Sciatic nerve (tissue), 2 donors: ENCODE measurements around the gene OR1D5. TPM values are rescaled to one million over a fixed set of nuclear protein-coding genes. Genes with fewer than 3 reads are reported as not detected.
"Not testable (repeated sequence)": the region's sequence is repeated elsewhere in the genome, so short reads cannot be mapped to it uniquely, and the experiment has no call there.

Experiments used
- ATAC-seq: fragments of 200-7000 bp; cut with Tn5 transposase; one replicate; pipeline ENCODE4 v1.9.1; 2020; ENCODE audit warnings: mild to moderate bottlenecking, moderate library complexity
- DNase-seq: peaks from one replicate; pipeline ENCODE4 v3.0.0-alpha.2; 2020; ENCODE audit warnings: low spot score
- intact Hi-C: fragments of 100-400 bp; cut with DNase I; formaldehyde crosslinking; loops from one replicate; pipeline ENCODE4 v1.14.2; 2022
- total RNA-seq: library from RNA; stranded (reverse); fragmentation: NEBNext Ultra II Directional; extraction: Animal tissue kit (Norgen Biotek cat#: 25700); gene quantifications from one replicate; pipeline ENCODE4 v1.2.1, GENCODE V29; 2021
- donor health status: DM: no; HTN: no; CAD: no.
- donor health status: DM: no; HTN: no; CAD: no.

OR1D5 gene, protein sequence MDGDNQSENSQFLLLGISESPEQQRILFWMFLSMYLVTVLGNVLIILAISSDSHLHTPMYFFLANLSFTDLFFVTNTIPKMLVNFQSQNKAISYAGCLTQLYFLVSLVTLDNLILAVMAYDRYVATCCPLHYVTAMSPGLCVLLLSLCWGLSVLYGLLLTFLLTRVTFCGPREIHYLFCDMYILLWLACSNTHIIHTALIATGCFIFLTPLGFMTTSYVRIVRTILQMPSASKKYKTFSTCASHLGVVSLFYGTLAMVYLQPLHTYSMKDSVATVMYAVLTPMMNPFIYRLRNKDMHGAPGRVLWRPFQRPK
- total RNA-seq, result not detected

DNA sequence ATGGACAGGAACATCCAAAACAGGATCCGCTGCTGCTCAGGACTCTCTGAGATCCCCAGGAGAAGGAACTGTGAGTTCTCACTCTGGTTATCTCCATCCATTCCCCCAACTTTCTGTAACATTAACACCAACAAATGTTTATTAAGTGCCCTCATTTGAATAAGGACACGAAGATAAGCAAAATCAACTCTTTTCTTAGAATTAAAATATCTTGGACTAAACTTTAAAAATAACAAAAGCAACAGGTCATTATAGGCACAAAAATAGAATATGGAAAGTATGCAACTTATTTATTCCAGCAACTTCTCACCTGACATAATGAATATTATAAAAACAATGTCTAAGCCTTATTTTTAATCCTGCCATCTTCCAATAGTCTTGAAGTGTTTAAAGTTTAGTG lies at the start of gene OR1D5:
TSS of gene OR1D5 (minus strand) at position 101 of the 400 bp plus-strand sequence. CDS start at position 101, 0 bp downstream.
- ATAC-seq, intact Hi-C loops, DNase-seq: not testable (repeated sequence)

DNA sequence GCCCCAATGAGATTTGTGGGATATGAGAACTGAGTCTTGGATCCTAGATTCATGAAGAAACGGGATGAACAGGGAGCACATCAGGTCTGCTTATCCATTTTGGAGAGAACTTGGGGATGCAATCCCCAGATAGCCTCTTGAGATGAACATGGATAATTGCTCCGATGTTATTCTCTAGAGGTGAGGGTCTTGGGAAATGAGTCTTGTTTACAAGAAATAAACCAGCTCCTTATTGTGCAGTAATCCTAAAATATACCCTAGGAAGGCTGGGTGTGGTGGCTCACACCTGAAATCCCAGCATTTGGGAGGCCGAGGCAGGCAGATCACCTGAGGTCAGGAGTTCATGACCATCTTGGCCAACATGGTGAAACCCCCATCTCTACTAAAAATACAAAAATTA lies 40.9 kb upstream of the OR1D5 start, which contains the start of gene OR1D2:
TSS of gene OR1D2 (minus strand) at position 101 of the 400 bp plus-strand sequence. CDS start 11,426 bp downstream, outside the sequence.
- intact Hi-C loops, result no loop called here
- no peak for ATAC-seq
- DNase-seq, result no peak

DNA sequence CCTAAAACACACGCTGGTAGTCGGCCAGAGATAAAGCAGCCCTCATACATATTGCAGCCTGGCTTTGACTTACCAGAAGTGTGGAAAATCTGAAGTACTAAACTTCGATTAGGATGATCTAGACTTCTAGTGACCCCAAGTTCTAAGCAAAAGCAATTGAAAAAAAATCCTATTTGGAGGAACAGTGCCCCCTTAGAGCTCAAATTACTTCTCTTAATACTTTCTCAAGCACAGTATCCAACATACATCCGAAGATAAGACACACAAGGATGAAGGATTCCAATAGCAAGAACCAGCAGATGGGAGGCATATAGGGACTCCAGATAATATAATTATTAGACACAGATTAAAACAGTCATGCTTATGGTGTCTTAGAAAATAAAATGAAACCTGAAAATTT lies 10.4 kb upstream of the OR1D5 start:
- intact Hi-C loops, ATAC-seq, DNase-seq: not testable (repeated sequence)

DNA sequence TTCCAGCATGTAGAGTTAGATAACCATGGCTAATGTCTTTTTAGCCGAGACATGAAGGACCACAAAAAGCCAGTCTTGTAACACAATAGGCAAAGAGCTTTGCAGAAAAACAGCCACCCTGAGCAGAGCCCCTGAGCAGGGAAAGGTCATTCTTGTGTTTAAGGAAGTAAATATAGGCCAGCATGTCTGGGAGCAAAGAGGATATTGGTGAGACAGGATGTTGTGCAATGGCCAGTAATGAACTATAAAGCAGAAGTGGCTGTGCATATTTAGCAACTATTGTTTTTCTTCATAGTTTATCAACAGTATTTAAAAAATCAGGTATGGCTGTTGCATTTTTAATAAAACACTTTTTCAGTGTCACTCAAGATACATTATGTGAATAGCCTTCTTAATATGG lies 1.8 kb upstream of the OR1D5 start:
- DNase-seq, intact Hi-C loops: not testable (repeated sequence)
- peak; percentile 51 for ATAC-seq

DNA sequence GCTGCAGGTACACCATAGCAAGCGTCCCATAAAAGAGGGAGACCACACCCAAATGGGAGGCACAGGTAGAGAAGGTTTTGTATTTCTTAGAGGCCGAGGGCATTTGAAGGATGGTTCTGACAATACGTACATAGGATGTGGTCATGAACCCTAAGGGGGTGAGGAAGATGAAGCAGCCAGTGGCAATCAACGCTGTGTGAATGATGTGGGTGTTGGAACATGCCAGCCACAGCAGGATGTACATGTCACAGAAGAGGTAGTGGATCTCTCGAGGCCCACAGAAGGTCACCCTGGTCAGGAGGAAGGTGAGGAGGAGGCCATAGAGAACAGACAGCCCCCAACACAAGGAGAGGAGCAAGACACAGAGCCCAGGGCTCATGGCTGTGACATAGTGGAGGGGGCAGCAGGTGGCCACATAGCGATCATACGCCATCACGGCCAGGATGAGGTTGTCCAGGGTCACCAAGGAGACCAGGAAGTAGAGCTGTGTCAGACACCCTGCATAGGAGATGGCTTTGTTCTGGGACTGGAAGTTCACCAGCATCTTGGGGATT lies 506 bp downstream of the OR1D5 start:
- intact Hi-C loops, ATAC-seq, DNase-seq: not testable (repeated sequence)

DNA sequence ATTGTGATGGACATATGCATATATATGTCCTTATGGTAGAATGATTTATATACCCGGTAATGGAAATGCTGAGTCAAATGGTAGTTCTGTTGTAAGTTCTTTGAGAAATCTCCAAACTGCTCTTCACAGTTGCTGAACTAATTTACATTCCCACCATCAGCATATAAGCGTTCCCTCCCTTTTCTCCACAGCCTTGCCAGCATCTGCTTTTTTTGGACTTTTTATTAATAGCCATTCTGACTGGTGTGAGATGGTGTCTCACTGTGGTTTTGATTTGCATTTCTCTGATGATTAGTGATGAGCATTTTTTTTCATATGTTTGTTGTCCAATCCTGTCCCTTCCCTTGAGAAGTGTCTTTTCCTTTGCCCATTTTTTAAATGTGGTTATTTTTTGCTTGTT lies 8.5 kb downstream of the OR1D5 start:
- ATAC-seq, intact Hi-C loops, DNase-seq: not testable (repeated sequence)

DNA sequence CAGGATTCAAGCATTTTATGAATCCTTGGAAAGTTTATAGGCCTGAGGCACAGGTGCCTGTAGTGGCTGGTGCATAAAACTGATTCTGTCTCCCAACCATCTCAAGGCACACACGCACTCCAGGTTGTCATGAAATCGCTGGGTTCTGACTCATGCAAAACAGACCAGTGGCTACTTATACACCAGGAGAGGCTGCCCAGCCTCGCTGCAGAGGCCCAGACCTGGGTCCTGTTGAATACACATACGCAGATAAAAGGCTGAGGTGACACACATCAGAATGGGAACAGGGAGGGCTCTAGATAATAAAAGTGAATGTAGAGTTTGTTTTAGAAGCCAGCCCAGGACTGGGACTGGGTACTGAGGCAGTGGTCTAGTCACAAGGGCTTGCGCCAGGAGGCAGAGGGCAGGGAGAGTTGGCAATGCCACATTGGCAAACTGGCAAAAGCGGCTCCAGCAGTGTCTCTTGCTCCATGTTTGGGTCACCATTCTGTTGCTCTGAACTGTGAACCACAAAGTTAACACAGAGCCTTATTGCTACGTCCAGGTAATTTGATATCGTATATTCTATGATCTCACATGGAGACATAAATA lies 13.6 kb downstream of the OR1D5 start:
- DNase-seq (no peak), ATAC-seq (no peak)
- intact Hi-C loops, result no loop called here

DNA sequence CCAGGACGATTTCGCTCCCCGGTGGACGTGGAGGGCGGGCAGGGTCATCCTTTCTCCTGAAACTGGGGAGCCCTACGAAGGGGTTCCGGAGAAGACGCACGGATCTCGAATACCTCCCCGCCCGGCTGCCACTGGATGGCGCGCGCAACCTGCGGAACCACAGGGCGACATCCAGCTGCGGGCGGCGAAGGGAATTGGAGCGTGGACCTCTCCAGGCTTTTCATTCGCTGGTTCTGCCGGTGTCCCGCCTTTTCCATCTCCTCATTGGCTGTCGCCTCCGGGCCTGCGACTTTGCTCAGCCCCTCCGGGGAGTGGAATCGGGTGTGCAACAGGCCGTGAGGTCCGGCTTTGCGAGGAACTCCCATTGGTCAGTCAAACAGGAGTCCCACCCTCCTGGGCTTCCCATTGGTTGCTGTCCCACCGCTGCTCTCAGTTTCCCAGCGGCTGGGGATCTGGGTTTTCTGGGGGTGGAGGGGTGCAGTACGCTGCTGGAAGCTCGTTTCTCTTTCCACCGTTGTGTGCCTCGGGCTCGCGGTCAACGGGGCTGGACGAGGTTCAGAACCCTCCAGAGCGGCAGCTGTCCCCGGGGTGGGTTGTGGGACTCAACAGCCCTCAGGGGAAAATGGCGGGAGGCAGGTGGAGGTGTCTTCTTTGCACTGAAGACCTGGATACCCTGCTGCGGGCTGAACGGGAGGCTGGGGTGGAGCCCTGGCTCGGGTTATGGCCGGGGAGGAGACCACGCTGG lies 14.5 kb downstream of the OR1D5 start:
- intact Hi-C loops, result no loop called here
- DNase-seq (peak; percentile 95), ATAC-seq (peak; percentile 100)

DNA sequence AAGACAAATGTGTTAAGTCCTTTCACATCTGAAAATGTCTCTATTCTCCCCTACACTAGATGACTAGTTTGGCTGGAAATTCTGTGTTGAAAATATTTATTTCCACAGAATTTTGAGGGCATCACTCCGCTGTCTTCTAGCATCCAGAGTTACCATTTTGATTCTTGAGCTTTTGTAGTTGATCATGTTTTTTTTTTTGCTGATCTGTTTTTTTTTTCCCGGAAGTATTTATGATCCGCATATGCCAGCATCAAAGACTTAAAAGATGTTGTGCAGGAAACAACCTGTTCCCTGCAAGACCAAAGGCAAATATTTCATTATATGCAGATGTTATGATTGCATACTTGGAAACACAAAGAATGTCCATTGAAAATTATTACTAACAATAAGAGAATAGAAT lies 16.7 kb downstream of the OR1D5 start:
- intact Hi-C loops, result no loop called here
- DNase-seq (no peak), ATAC-seq (no peak)

DNA sequence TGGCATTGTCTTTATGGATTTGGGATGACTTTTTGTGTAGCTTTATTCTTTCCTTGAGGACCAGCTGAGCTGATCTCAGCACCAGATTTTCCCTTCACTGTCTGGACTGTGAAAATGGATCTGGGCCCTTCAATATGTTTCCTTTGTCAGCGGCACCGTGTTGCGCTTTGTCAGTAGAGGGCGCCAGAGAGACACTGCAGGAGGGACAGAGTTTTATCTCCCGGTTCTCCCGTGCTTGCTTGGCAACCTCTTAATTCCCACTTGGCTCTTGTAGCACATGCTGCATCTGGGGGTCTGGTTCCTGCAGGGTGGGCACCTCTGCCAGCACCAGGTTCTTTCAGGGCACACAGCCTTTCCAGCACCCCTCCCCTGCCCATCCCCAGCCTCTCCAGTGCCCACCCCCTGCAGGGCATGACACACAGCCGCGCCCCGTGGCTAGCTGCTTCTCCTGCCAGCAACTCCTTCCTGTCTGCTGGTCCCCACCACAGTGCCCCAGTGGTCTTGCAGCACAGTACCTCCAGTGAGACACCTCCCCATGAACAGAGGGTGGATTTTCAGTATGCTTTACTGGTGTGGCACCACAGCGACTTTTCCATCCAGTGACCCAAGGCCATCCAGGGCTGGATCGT lies 19.6 kb downstream of the OR1D5 start:
- no peak for ATAC-seq
- intact Hi-C loops, result no loop called here
- DNase-seq, result no peak

DNA sequence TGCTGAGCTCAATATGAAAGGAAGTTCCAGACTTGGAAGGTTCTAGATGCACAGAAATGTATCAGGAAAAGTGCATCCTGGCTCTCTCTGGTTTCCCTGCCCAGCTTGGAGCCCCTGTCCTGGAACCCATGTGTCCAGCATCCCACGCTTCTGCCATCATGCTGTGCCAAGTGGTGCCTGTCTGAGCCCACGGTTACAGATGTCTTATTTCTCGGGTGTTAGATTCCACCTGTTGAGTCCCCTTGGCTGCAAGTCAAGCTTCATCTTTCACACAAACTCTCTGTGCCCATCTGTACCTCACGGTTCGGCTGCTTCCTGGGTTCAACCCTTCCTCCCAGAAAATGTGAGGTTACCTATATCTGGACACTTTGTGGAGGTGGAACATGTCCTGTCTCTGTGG lies 22.5 kb downstream of the OR1D5 start:
- intact Hi-C loops, result no loop called here
- ATAC-seq (no peak), DNase-seq (no peak)

DNA sequence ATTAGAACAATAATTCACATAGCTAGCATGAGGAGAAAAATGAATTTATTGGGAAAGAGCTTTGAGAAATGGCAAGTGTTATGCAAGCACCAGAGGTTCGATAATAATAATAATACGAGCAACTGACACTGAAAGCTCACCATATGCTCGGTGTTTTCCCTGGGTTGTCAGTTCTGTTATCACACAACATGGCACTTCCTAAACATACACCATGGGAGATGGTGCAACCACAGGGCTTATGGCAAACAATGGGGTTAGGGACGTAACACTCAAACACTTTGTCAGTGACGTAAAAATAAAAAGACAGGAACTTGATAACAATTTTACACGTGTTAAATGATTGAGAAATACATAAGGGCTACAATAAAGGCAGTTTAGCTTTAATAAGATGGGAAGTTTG lies 23.7 kb downstream of the OR1D5 start:
- intact Hi-C loops, result no loop called here
- ATAC-seq, result no peak
- DNase-seq, result no peak

DNA sequence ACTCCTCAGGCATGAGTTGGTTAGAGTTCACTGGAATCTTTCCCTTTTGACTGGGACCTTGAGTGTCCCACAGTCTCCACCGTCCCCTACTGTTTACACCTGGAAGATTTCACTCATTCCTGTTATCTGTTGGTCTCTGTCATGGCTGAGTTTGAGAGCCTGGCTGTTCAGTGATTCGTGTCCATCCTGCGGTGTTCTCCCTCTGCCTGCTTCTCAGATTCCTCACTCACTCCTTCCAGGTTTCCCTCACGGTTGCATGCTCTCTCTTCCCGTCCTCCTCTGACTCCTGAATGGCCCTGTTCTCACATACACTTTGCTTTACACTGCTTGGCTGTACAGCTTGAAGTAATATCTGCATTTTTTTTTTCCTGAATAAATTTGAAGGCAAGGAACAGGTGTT lies 24.5 kb downstream of the OR1D5 start:
- DNase-seq, result no peak
- no peak for ATAC-seq
- intact Hi-C loops, result no loop called here

DNA sequence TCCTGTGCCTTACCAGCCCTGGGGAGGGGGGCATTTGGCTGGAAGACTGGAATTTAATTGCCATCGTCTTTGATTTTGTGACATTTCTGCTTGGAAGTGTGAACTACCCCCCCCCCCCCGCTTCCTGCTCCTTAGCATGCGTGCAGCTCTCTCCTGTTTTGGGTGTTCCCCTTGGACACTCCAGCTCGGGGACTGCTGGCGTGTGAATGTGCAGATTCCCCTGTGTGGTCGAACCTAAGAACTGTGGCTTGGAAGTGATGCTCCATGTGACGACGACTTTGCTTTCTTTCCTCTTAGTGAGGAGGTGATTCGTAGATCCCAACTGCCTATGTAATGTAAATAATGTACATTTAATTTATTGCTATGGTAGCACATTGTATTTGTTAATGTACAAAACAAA lies 26.1 kb downstream of the OR1D5 start:
- no peak for DNase-seq
- no peak for ATAC-seq
- intact Hi-C loops, result loop anchor here (2.0 kb wide), 1 partner anchor 54 kb away; no protein-coding TSS in a partner anchor

DNA sequence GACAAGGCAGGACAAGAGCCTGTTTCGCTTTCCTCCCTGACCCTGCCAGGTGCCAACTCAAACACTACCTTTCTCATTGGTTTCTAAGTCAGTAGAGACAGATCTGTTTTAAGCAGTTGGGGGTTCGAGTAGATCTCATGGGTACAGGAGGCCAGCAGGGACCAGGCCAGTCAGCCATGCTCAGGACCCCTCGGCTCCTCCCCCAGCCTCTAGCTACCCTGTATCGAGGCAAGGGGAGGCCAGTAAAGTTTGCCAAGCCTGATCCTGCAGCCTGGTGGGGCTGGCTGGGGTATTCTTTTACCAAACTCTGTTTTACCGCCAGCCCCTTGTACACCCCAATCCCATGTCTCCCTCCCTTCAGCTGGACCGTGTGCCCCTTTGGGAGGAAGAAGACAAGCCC lies 26.6 kb downstream of the OR1D5 start:
- intact Hi-C loops, result loop anchor here (2.0 kb wide), 1 partner anchor 54 kb away; no protein-coding TSS in a partner anchor
- no peak for DNase-seq

DNA sequence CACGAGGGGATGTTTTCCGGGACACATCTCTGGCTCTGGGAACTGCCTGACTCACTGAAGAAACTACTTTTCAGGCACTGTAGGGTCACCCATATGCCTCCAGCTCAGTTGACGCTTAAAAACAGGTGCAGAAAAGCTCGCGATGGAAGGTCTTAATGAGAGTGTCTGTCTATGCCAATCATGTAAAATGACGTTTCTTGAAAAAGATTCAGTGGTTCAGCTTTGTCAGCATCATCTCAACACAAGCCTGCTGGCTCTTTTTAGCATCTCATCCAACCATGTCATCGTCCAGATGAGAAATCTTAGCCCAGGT lies 27.5 kb downstream of the OR1D5 start:
- intact Hi-C loops, result loop anchor here (2.0 kb wide), 1 partner anchor 55 kb away; no protein-coding TSS in a partner anchor
- ATAC-seq (no peak), DNase-seq (no peak)

More for the DNA sequence above, 26.6 kb downstream of the OR1D5 start:
- no peak for ATAC-seq

DNA sequence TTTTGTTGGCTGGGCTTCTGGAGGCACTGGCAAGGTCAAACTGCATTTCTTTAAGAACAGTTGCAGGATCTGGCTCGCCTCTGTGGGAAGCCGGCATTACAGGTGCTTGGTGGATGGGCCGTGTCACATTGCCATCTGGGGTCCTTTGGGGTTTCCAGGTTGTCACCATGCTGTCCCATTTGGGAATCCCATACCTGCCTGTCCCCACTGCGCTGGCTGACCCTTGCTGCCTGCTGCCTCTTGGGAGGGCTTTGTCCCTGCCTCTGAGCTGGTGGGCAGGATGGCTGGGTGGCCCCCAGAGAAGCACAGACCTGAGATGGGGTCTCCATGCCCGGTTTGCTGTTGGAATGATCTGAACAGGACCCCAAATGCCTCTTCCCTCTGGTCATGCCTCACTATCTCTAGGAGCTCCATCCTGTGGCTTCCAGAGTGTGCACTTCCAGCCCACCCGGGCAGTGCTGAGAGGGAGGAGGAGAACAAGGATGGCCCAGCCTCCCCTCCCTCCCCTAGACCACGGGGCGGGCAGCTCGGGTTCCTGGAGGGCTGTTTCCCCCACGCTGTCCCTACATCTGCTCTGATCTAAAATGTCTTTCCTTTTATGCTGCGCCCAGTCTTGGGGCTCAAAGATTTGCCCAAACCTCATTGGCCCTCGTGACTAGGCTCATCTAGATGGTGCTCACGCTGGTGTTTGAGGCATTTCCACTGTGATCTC lies 28.0 kb downstream of the OR1D5 start:
- intact Hi-C loops, result no loop called here
- no peak for DNase-seq

DNA sequence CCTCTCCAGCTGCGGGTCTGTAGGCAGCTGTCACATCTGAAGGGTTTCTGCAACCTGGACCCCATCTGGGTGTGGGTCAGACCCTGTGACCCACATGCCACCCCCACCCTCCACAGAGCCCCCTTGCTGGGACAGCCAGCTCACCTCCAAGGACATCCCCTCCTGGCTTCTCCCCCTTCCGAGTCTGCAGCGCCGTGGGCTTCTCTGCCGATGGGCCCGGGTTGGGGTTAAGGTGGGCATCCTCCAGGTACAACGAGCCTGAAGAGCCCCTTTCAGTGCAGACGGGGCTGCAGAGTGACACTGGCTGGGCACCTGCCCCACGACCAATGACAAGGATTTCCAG lies 28.9 kb downstream of the OR1D5 start:
- intact Hi-C loops, result no loop called here
- DNase-seq (no peak), ATAC-seq (no peak)

More for the DNA sequence above, 28.0 kb downstream of the OR1D5 start:
- no peak for ATAC-seq
